ENCODE results near the gene CTSO. TPM values are rescaled to one million over a fixed set of nuclear protein-coding genes. Genes with fewer than 3 reads are reported as not detected.

Gene CTSO
- total and polyA plus RNA-seq, 2 of the 8 experiments (the other 6 are each of a cell fraction or from before 2014, with no cell fraction given): 0.39 to 0.41 TPM

GRCh38 chr4:155930330-155930729 is 23.3 kb downstream of the CTSO start (continued):
- TF ChIP-seq CHD7 (IDR thresholded peaks at IDR 0.05; ENCODE audit: insufficient replicate concordance, low read length): no peak
- TF ChIP-seq SP2 (IDR thresholded peaks at IDR 0.05; ENCODE audit: low read length): no peak
- TF ChIP-seq PHF8 (conservative IDR thresholded peaks at IDR 0.05; ENCODE audit: low read depth, low read length): no peak
- TF ChIP-seq HDAC6 (IDR thresholded peaks at IDR 0.05; ENCODE audit: low read depth, low read length): no peak
